ENCODE measurements around the gene HSH2D. TPM values are rescaled to one million over a fixed set of nuclear protein-coding genes. Genes with fewer than 3 reads are reported as not detected.

HSH2D gene
- total and polyA plus RNA-seq, 2 of the 13 experiments (the other 11 are each of a cell fraction or from before 2014, with no cell fraction given): 0.69 to 3.2 TPM

- TF ChIP-seq ZNF704 (CRISPR knock-in tag; IDR thresholded peaks at IDR 0.05; ENCODE audit: borderline replicate concordance) (0 out of 2 replicates have a peak, but pooled peaks have one; percentile 77), ZNF329 (CRISPR knock-in tag; IDR thresholded peaks at IDR 0.05; ENCODE audit: low read depth) (0 out of 2 replicates have a peak, but pooled peaks have one; percentile 1), RNF219 (CRISPR knock-in tag; IDR thresholded peaks at IDR 0.05) (no peak), ZBTB7A (CRISPR knock-in tag; IDR thresholded peaks at IDR 0.05) (no peak), KLF6 (CRISPR knock-in tag; IDR thresholded peaks at IDR 0.05) (no peak), ZNF280D (CRISPR knock-in tag; IDR thresholded peaks at IDR 0.05) (peak; percentile 83), BRD4 (CRISPR knock-in tag; IDR thresholded peaks at IDR 0.05) (no peak), ZNF17 (CRISPR knock-in tag; IDR thresholded peaks at IDR 0.05) (no peak), FOXJ3 (CRISPR knock-in tag; IDR thresholded peaks at IDR 0.05; ENCODE audit: borderline replicate concordance) (peak; percentile 58; the same call in 1 of the 2 replicates), AGO1 (IDR thresholded peaks at IDR 0.05; ENCODE audit: low read depth, low read length, poor library complexity, severe bottlenecking) (no peak), SOX13 (IDR thresholded peaks at IDR 0.05) (no peak), SOX13 (CRISPR knock-in tag; conservative IDR thresholded peaks at IDR 0.05 in 1 of 2, IDR thresholded peaks at IDR 0.05 in 1 of 2) (no peak), MYC (CRISPR knock-in tag; IDR thresholded peaks at IDR 0.05; ENCODE audit: borderline replicate concordance) (no peak), FOSL2 (CRISPR knock-in tag; IDR thresholded peaks at IDR 0.05) (no peak), PHF5A (CRISPR knock-in tag; IDR thresholded peaks at IDR 0.05; ENCODE audit: low read depth, unreplicated experiment) (no peak), RBM39 (IDR thresholded peaks at IDR 0.05; ENCODE audit: low read depth, low read length, poor library complexity, severe bottlenecking) (peak; percentile 44), ZNF503 (CRISPR knock-in tag; IDR thresholded peaks at IDR 0.05) (no peak), PCBP1 (IDR thresholded peaks at IDR 0.05; ENCODE audit: borderline replicate concordance, low read depth, low read length) (no peak), TEAD2 (CRISPR knock-in tag; IDR thresholded peaks at IDR 0.05) (no peak), NKX3-1 (CRISPR knock-in tag; IDR thresholded peaks at IDR 0.05) (no peak), ZFP41 (CRISPR knock-in tag; IDR thresholded peaks at IDR 0.05; ENCODE audit: borderline replicate concordance) (no peak)
Measured at GRCh38 chr19:16185123-16185767, 41.8 kb downstream of the HSH2D start, which contains the start of gene FAM32A (continued).
